ENCODE data around the gene ANO1.

GRCh38 chr11:70192666-70193410, 114.7 kb downstream of the ANO1 start:
- TF ChIP-seq CTCF (IDR thresholded peaks at IDR 0.05) (no peak), EZH2 (IDR thresholded peaks at IDR 0.05; ENCODE audit: borderline replicate concordance, insufficient read depth, low read depth, low read length, poor library complexity, severe bottlenecking) (no peak)

Data from B cell (primary cell).